HepG2 (cell line): ENCODE results near the gene ZNF48. TPM values are rescaled to one million over a fixed set of nuclear protein-coding genes. Genes with fewer than 3 reads are reported as not detected.

Source experiments
- ATF7 ChIP-seq, 2 experiments: fragments of 450-650 bp in 1 of 2; sonication (generic) in 1 of 2; formaldehyde crosslinking in 1 of 2; IDR thresholded peaks; 2 replicates each; pipeline versions ENCODE4 v1.4.0 to v1.6.1; 2016 to 2020; ENCODE audit warnings: antibody characterized with exemption in 1 of 2, mild to moderate bottlenecking in 1 of 2, missing genetic modification reagents in 1 of 2
- CBX5 ChIP-seq: sonication (generic); formaldehyde crosslinking; IDR thresholded peaks from 2 replicates; pipeline ENCODE4 v1.4.0; 2020; ENCODE audit warnings: missing genetic modification reagents, borderline replicate concordance
- DZIP1 ChIP-seq: sonication (generic); formaldehyde crosslinking; IDR thresholded peaks from 2 replicates; pipeline ENCODE4 v1.5.0; 2020; ENCODE audit warnings: mild to moderate bottlenecking, missing genetic modification reagents
- ERF ChIP-seq: IDR thresholded peaks from 2 replicates; pipeline ENCODE4 v1.6.1; 2018; ENCODE audit warnings: missing biosample characterization, missing genetic modification reagents
- GTF3A ChIP-seq: sonication (generic); formaldehyde crosslinking; conservative IDR thresholded peaks from 2 replicates; pipeline ENCODE4 v1.4.0; 2020; ENCODE audit warnings: mild to moderate bottlenecking, missing genetic modification reagents
- KDM3A ChIP-seq: IDR thresholded peaks from 2 replicates; pipeline ENCODE4 v1.6.1; 2018; ENCODE audit warnings: low read depth, missing compliant biosample characterization
- KDM5B ChIP-seq: sonication (generic); formaldehyde crosslinking; IDR thresholded peaks from 2 replicates; pipeline ENCODE4 v1.4.0; 2020; ENCODE audit warnings: missing genetic modification reagents, mild to moderate bottlenecking, borderline replicate concordance
- KLF16 ChIP-seq, 2 experiments: sonication (generic) in 1 of 2; formaldehyde crosslinking in 1 of 2; IDR thresholded peaks; 2 replicates each; pipeline versions ENCODE4 v1.6.1 to v1.8.0; 2016 to 2023; ENCODE audit warnings: missing genetic modification reagents in 2 of 2, missing compliant biosample characterization in 1 of 2
- REXO4 ChIP-seq: sonication (generic); formaldehyde crosslinking; IDR thresholded peaks from 2 replicates; pipeline ENCODE4 v1.8.0; 2022; ENCODE audit warnings: missing genetic modification reagents, mild to moderate bottlenecking, borderline replicate concordance
- SMYD3 ChIP-seq: sonication (generic); formaldehyde crosslinking; IDR thresholded peaks from 2 replicates; pipeline ENCODE4 v1.8.1; 2023; ENCODE audit warnings: mild to moderate bottlenecking, missing genetic modification reagents
- STAT5B ChIP-seq: sonication (generic); formaldehyde crosslinking; IDR thresholded peaks from 2 replicates; pipeline ENCODE4 v1.4.0; 2020; ENCODE audit warnings: missing genetic modification reagents
- TCF7L2 ChIP-seq: IDR thresholded peaks from 2 replicates; pipeline ENCODE4 v1.6.1; 2011; ENCODE audit warnings: mild to moderate bottlenecking, low read depth, low read length, moderate library complexity
- TOE1 ChIP-seq: sonication (generic); formaldehyde crosslinking; IDR thresholded peaks from 2 replicates; pipeline ENCODE4 v1.4.0; 2020; ENCODE audit warnings: mild to moderate bottlenecking, missing genetic modification reagents
- ZNF280B ChIP-seq: sonication (generic); formaldehyde crosslinking; IDR thresholded peaks from 2 replicates; pipeline ENCODE4 v1.5.0; 2020; ENCODE audit warnings: missing genetic modification reagents, mild to moderate bottlenecking, borderline replicate concordance
- ZNF382 ChIP-seq: sonication (generic); formaldehyde crosslinking; IDR thresholded peaks from 2 replicates; pipeline ENCODE4 v1.5.0; 2020; ENCODE audit warnings: missing genetic modification reagents, mild to moderate bottlenecking, borderline replicate concordance
- ZNF432 ChIP-seq: sonication (generic); formaldehyde crosslinking; IDR thresholded peaks from 2 replicates; pipeline ENCODE4 v1.5.0; 2020; ENCODE audit warnings: missing genetic modification reagents, mild to moderate bottlenecking, borderline replicate concordance
- ZNF543 ChIP-seq: sonication (generic); formaldehyde crosslinking; IDR thresholded peaks from 2 replicates; pipeline ENCODE4 v1.4.0; 2020; ENCODE audit warnings: mild to moderate bottlenecking, missing genetic modification reagents
- ZNF749 ChIP-seq: sonication (generic); formaldehyde crosslinking; IDR thresholded peaks from 2 replicates; pipeline ENCODE4 v1.8.0; 2022; ENCODE audit warnings: mild to moderate bottlenecking, missing genetic modification reagents, moderate library complexity, borderline replicate concordance
- ZNF883 ChIP-seq: sonication (generic); formaldehyde crosslinking; IDR thresholded peaks from 2 replicates; pipeline ENCODE4 v1.5.1; 2020; ENCODE audit warnings: mild to moderate bottlenecking, missing genetic modification reagents; ENCODE audit errors: not compliant biosample characterization
- polyA plus RNA-seq, 8 experiments: library from polyadenylated mRNA; depleted of rRNA in 3 of 8; stranded (reverse) in 7 of 8; unstranded in 1 of 8; fragments of >200 nt; fragmentation: Illumina TruSeq in 4 of 8; extraction: Trizol in 4 of 8; gene quantifications; 2 replicates each; pipeline versions ENCODE4 v1.2.1 to v1.2.3, GENCODE V29; 2011 to 2016; ENCODE audit warnings: low read depth in 4 of 8, missing spikeins in 1 of 8, mixed read lengths in 1 of 8; ENCODE audit not compliant: insufficient read depth in 1 of 8
- total RNA-seq, 5 experiments: library from RNA; depleted of rRNA; stranded (reverse); fragments of >200 nt; fragmentation: Illumina TruSeq; extraction: Trizol; gene quantifications; 2 replicates each; pipeline ENCODE4 v1.2.3, GENCODE V29; 2016; ENCODE audit warnings: low read depth in 1 of 5
- TF ChIP-seq, protein P1 (sequence below): sonication (generic); formaldehyde crosslinking; IDR thresholded peaks from 2 replicates; pipeline ENCODE4 v1.5.1; 2020; ENCODE audit warnings: missing genetic modification reagents, mild to moderate bottlenecking, borderline replicate concordance

Gene ZNF48
- total and polyA plus RNA-seq, 2 of the 13 experiments (the other 11 are each of a cell fraction or from before 2014, with no cell fraction given) = 9.9 to 12.3 TPM

DNA sequence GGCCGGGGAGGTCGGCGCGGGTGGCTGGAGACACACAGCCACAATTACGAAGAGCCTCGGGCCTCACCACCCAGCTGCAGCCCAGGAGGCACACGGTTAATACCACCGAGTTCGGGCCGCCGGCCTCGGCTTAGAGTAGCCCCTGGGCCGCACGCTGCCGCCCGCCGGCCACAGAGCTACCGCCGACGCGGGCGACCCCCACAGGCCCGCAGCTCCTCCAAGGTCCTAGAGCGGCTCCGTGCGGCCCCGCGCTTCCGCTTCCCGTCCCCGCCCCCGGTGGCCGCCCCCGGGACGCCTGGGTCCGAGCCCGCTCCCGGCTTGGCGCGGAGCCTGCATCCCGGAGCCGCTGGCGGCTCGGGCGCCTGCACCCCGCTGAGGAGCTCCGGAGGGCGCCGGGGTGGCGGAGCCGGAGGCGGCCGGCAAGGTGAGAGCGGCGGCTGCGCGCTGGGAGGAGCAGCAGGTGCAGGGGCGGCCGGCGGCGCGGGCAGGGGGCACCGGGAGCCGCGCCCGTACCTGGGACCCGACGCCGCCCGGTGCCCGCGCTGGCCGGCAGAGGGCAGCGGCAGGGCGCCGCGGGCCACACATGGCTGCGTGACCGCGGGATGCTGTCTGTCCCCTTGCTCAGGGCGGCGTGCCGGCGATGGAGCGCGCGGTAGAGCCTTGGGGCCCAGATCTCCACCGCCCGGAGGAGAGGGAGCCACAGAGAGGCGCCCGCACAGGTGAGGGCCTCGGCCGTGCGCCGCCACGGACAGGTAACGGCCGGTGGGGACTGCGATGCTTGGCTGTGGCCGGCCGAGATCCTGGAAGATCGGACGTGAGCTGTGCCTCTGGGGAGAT, at the start of gene ZNF48 (continued):
- TF ChIP-seq ZNF543 = peak; percentile 91; the same call in 1 of the 2 replicates
- TF ChIP-seq ZNF280B (CRISPR knock-in tag) = peak; percentile 49; the same call in 1 of the 2 replicates
- peak; percentile 69; the same call in 1 of the 2 replicates for TF ChIP-seq DZIP1 (CRISPR knock-in tag)
- no peak for TF ChIP-seq TCF7L2
- peak; percentile 69; the same call in 1 of the 2 replicates for TF ChIP-seq CBX5 (CRISPR knock-in tag)
- no peak for TF ChIP-seq ZNF432 (CRISPR knock-in tag)
- TF ChIP-seq TOE1 = no peak
- no peak for TF ChIP-seq ZNF382 (CRISPR knock-in tag)
- no peak for TF ChIP-seq SMYD3 (CRISPR knock-in tag)
- TF ChIP-seq GTF3A (CRISPR knock-in tag) = no peak
- peak; percentile 91 for TF ChIP-seq ERF (CRISPR knock-in tag)
- peak in 1 of 2 experiments; percentile 95; a peak in 2 of 4 replicates for TF ChIP-seq KLF16 (CRISPR knock-in tag; IDR thresholded peaks at IDR 0.05)
- TF ChIP-seq ZNF883 (CRISPR knock-in tag) = peak; percentile 43
- TF ChIP-seq KDM3A = peak; percentile 28; the same call in 1 of the 2 replicates
- TF ChIP-seq ZNF749 = no peak
- no peak for TF ChIP-seq ATF7 (IDR thresholded peaks at IDR 0.05)
- peak; percentile 11 for TF ChIP-seq ATF7 (CRISPR knock-in tag; IDR thresholded peaks at IDR 0.05)
- 0 out of 2 replicates have a peak, but pooled peaks have one; percentile 32 for TF ChIP-seq STAT5B (CRISPR knock-in tag)
- TF ChIP-seq, protein P1, sequence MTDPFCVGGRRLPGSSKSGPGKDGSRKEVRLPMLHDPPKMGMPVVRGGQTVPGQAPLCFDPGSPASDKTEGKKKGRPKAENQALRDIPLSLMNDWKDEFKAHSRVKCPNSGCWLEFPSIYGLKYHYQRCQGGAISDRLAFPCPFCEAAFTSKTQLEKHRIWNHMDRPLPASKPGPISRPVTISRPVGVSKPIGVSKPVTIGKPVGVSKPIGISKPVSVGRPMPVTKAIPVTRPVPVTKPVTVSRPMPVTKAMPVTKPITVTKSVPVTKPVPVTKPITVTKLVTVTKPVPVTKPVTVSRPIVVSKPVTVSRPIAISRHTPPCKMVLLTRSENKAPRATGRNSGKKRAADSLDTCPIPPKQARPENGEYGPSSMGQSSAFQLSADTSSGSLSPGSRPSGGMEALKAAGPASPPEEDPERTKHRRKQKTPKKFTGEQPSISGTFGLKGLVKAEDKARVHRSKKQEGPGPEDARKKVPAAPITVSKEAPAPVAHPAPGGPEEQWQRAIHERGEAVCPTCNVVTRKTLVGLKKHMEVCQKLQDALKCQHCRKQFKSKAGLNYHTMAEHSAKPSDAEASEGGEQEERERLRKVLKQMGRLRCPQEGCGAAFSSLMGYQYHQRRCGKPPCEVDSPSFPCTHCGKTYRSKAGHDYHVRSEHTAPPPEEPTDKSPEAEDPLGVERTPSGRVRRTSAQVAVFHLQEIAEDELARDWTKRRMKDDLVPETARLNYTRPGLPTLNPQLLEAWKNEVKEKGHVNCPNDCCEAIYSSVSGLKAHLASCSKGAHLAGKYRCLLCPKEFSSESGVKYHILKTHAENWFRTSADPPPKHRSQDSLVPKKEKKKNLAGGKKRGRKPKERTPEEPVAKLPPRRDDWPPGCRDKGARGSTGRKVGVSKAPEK (CRISPR knock-in tag) = no peak
- TF ChIP-seq KDM5B = peak; percentile 61; the same call in 1 of the 2 replicates
- no peak; the same call in 1 of the 2 replicates for TF ChIP-seq REXO4
